Measurements from ENCODE around the gene PTGER3.

Gene PTGER3

DNA sequence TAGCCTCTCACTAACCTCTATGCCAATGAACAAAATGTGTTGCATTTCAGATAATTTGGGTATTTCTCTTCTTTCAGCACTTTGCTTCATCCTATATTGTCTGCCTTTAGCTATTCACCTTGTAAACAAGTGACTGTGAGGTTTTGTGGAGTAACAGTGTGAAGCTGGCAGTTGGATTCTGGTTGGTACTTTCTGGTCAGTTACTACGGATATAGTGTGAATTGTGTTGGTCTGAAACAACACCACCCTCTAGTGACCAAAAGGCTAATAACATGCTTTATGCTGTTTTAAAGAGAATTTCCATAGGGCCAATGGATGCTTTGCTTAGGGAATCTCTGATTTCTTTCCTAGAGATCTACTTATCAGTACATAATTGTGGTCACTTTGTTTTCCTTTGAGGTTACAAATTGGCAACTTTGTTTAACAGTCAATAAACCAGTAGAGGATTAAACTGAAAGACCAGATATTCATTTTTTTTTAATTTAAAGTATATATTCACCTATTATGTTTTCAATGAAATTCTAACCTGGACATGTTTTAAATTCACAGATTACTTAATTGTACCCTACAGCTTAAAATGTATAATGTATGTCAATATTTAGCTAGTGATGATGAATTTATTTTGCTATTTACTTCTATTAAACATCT is 2.5 kb upstream of the PTGER3 start:
- peak; percentile 50 for DNase-seq (ENCODE audit: low spot score)

GRCh38 chr1:71046891-71047634 is 553 bp downstream of the PTGER3 start:
- no peak for DNase-seq (ENCODE audit: low spot score)

- DNase-seq (ENCODE audit: low spot score) = no peak
Observed at GRCh38 chr1:71045463-71046028, 2.1 kb downstream of the PTGER3 start.

DNA sequence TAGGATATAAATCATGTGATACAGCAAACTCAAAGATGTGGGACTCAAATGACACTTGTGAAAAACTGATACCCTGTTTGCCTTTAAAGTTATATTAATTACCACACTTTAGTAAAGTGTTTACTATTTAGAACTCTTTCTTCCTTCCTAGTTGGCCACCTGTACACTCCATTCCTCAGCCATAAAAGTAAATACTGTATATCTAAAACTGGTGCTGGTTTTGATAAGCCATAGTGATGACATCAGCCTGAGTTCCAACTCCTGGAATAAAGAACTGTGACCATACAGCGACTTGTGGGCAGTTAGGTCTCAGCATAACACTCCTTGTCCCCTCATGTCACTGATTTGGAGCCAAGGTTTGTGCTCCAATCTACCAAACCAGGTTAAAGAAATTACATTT is 2.8 kb downstream of the PTGER3 start:
- no peak for DNase-seq (ENCODE audit: low spot score)

GRCh38 chr1:71043065-71043464 is 4.6 kb downstream of the PTGER3 start:
- no peak for DNase-seq (ENCODE audit: low spot score)

GRCh38 chr1:71041806-71042205 is 5.8 kb downstream of the PTGER3 start:
- no peak for DNase-seq (ENCODE audit: low spot score)

GRCh38 chr1:71039661-71040262 is 7.9 kb downstream of the PTGER3 start:
- DNase-seq (ENCODE audit: low spot score) = no peak

DNA sequence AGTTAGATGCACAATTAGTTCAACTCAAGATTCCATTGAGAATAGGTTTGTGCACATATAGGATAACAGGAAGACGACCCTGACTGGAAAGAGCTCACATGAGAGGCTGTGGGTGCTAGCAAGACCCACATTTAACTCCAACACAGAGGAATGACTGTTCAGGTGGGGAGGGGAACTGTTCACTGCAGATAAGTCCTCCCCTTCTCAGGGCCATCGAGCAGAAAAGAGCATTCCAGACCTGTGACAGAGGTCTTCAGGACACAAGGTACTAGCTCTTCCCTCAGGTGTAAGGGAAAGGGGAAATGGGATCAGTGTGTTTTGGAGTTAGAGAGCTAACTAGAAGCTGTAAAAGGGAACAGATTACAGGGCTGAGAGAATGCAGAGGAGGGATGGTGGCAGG is 8.7 kb downstream of the PTGER3 start:
- no peak for DNase-seq (ENCODE audit: low spot score)

GRCh38 chr1:71037829-71038620 is 9.6 kb downstream of the PTGER3 start:
- DNase-seq (ENCODE audit: low spot score) = no peak

DNA sequence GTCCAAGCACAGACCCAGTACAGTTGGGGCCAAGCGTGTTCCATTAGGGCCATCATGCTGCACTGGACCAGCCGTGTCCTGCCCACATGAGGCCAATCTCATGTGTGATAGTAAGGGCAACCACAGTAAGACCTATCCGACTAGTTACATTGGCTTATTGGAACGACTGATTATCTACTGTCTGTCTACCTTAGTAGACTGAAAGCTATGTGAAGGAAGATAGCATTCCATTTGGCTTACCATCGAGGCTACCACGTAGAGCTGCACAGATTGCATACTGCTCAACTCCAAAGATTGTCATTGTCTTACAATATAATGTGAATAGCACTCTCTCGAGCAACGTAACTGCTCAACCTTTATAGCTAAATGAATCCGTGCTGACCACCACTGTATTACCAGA is 10.6 kb downstream of the PTGER3 start:
- no peak for DNase-seq (ENCODE audit: low spot score)

GRCh38 chr1:71033136-71033535 is 14.5 kb downstream of the PTGER3 start:
- DNase-seq (ENCODE audit: low spot score) = no peak

- DNase-seq (ENCODE audit: low spot score) = no peak
Observed at GRCh38 chr1:71031426-71031825, 16.2 kb downstream of the PTGER3 start.

GRCh38 chr1:71030026-71030425 is 17.6 kb downstream of the PTGER3 start:
- no peak for DNase-seq (ENCODE audit: low spot score)

- no peak for DNase-seq (ENCODE audit: low spot score)
Observed at GRCh38 chr1:71028981-71029380, 18.6 kb downstream of the PTGER3 start.

- DNase-seq (ENCODE audit: low spot score) = no peak
Observed at GRCh38 chr1:71027991-71028390, 19.6 kb downstream of the PTGER3 start.

- no peak for DNase-seq (ENCODE audit: low spot score)
Observed at GRCh38 chr1:71026093-71026492, 21.5 kb downstream of the PTGER3 start.

DNA sequence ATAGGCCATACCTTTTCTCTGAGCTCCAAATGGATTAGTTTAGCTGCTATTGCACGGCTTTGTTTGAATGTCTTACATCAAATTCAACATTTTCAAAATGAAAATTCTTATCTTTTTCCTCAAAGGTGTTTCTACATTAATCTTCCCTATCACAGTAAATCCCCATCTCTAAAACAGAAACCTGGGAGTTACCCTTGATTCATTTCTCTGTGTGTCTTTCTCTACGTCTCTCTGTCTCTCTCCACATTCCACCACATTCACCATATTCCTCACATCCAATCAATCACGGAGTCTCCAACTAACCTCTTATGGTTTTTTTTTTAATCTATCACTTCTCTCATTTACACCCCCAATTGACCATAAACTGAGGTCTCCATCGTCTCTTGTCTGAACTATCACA is 24.1 kb downstream of the PTGER3 start:
- no peak for DNase-seq (ENCODE audit: low spot score)

GRCh38 chr1:71019233-71019969 is 28.2 kb downstream of the PTGER3 start:
- DNase-seq (ENCODE audit: low spot score) = no peak

GRCh38 chr1:71018791-71019190 is 28.8 kb downstream of the PTGER3 start:
- no peak for DNase-seq (ENCODE audit: low spot score)

DNA sequence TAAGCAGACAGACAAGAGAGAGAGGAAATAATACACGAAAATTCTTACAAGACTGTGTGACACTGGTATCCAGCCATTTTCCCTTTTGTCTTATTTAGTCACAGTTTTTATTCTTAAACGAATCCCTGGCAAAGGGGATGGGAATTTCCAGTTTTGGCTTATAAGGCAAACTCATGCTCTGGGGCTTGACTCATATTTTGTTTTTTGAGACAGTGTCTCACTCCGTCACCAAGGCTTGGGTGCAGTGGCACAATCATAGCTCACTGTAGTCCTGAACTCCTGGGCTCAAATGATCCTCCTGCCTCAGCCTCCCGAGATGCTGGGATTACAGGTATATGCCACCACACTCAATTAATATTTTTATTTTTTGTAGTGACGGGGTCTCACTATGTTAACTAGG is 31.9 kb downstream of the PTGER3 start:
- no peak for DNase-seq (ENCODE audit: low spot score)

DNA sequence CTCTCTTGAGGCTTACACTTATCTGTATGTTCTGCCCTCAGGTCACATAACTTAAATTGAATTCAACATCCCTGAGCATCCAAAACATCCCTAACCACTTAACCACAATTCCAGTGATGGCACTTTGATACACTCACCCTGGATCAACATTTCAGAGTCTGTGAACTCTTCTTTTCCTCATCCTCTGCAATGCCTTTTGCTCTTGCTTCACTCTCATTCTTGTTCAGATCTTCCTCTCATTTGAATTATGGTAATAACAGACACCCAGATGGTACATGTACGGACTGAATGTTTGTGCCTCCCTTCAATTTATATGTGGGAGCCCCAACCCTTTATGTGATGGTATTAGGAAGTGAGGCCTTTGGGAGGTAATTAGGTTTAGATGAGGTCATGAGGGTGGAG is 33.4 kb downstream of the PTGER3 start:
- DNase-seq (ENCODE audit: low spot score) = no peak
